H1 (cell line): ENCODE results near the gene CFAP54. TPM values are rescaled to one million over a fixed set of nuclear protein-coding genes. Genes with fewer than 3 reads are reported as not detected.

Source experiments
- CTCF ChIA-PET: fragments of 300-600 bp; sonication (Branson Sonifier 250); formaldehyde crosslinking; loops from one replicate; lab custom pipeline; 2021; ENCODE audit not compliant: partially characterized antibody; lab: Charles Lee
- POLR2A ChIA-PET: fragments of 300-600 bp; sonication (Branson Sonifier 250); formaldehyde crosslinking; loops from one replicate; lab custom pipeline; 2021; ENCODE audit warnings: inconsistent platforms; ENCODE audit not compliant: partially characterized antibody; lab: Charles Lee
- DNase-seq, 2 experiments: peaks; one replicate each; pipeline versions ENCODE4 v3.0.0 to v3.0.0-alpha.2; 2010 to 2022; ENCODE audit warnings: low spot score in 2 of 2, low read depth in 1 of 2, mixed read lengths in 1 of 2
- FAIRE-seq: peaks from 2 replicates; lab custom pipeline; 2011; peaks lifted over from hg19 to GRCh38; lab: Jason Lieb, UNC
- H2AFZ ChIP-seq: 2 replicates; pipeline ENCODE4 v1.8.1; 2012; ENCODE audit warnings: low read length, inconsistent platforms
- H2AK5ac ChIP-seq: 2 replicates; pipeline ENCODE4 v1.6.1; 2013; ENCODE audit warnings: low read depth, low read length
- H2BK120ac ChIP-seq: replicated peaks from 2 replicates; pipeline ENCODE3; 2013; ENCODE audit warnings: low read depth, low read length, inconsistent platforms
- H2BK12ac ChIP-seq: 2 replicates; pipeline ENCODE4 v1.6.1; 2013; ENCODE audit warnings: low read depth, low read length
- H2BK15ac ChIP-seq: 2 replicates; pipeline ENCODE4 v1.6.1; 2013; ENCODE audit warnings: low read length
- H2BK20ac ChIP-seq: 2 replicates; pipeline ENCODE4 v1.6.1; 2013; ENCODE audit warnings: low read length
- H2BK5ac ChIP-seq: 2 replicates; pipeline ENCODE4 v1.6.1; 2013; ENCODE audit warnings: low read depth, low read length
- H3K14ac ChIP-seq: 2 replicates; pipeline ENCODE4 v1.6.1; 2013; ENCODE audit warnings: inconsistent platforms; ENCODE audit not compliant: insufficient read length
- H3K18ac ChIP-seq: 2 replicates; pipeline ENCODE4 v1.6.1; 2013; ENCODE audit warnings: low read length; ENCODE audit errors: extremely low read depth
- H3K23ac ChIP-seq: 2 replicates; pipeline ENCODE4 v1.6.1; 2013; ENCODE audit warnings: inconsistent platforms; ENCODE audit not compliant: insufficient read length
- H3K23me2 ChIP-seq: 2 replicates; pipeline ENCODE4 v1.6.1; 2013; ENCODE audit warnings: low read depth, low read length
- H3K27ac ChIP-seq: 2 replicates; pipeline ENCODE4 v1.6.1; 2011; ENCODE audit warnings: low read depth, low read length, inconsistent platforms
- H3K27me3 ChIP-seq, 4 experiments: replicated peaks in 1 of 4; 1 replicate in 1 of 4; 2 replicates in 3 of 4; pipeline versions ENCODE4 v1.6.1 to v1.8.1; 2011 to 2013; ENCODE audit warnings: low read length in 3 of 4, mild to moderate bottlenecking in 3 of 4, inconsistent platforms in 2 of 4, mixed read lengths in 2 of 4, moderate library complexity in 1 of 4; ENCODE audit not compliant: control insufficient read depth in 3 of 4, insufficient read depth in 3 of 4; ENCODE audit errors: extremely low read depth in 1 of 4
- H3K36me3 ChIP-seq, 4 experiments: 2 replicates each; pipeline versions ENCODE4 v1.6.1 to v1.8.1; 2011 to 2013; ENCODE audit warnings: mild to moderate bottlenecking in 4 of 4, low read length in 3 of 4, moderate library complexity in 2 of 4, control low read depth in 1 of 4, inconsistent platforms in 1 of 4; ENCODE audit not compliant: insufficient read depth in 4 of 4, control insufficient read depth in 2 of 4
- H3K4ac ChIP-seq: replicated peaks from 2 replicates; pipeline ENCODE3; 2013; ENCODE audit warnings: low read length, low read depth, mixed read lengths, inconsistent platforms; ENCODE audit not compliant: insufficient read length
- H3K4me1 ChIP-seq, 4 experiments: replicated peaks in 1 of 4; 1 replicate in 1 of 4; 2 replicates in 3 of 4; pipeline versions ENCODE4 v1.6.1 to v1.8.1; 2011 to 2013; ENCODE audit warnings: low read length in 3 of 4, inconsistent platforms in 2 of 4, mixed read lengths in 1 of 4; ENCODE audit not compliant: insufficient read depth in 4 of 4, control insufficient read depth in 3 of 4
- H3K4me2 ChIP-seq, 2 experiments: 2 replicates each; pipeline versions ENCODE4 v1.6.1 to v1.8.1; 2011 to 2013; ENCODE audit warnings: low read depth in 2 of 2, low read length in 2 of 2, control low read depth in 1 of 2, inconsistent platforms in 1 of 2, mild to moderate bottlenecking in 1 of 2; ENCODE audit not compliant: insufficient read depth in 1 of 2
- H3K4me3 ChIP-seq, 4 experiments: fragments of 200-600, 300-600 bp in 1 of 4; sonication (generic), shearing (Covaris generic), sonication (Bioruptor Twin) in 1 of 4; 2 replicates each; pipeline versions ENCODE4 v1.5.1 to v1.8.1; 2011 to 2016; ENCODE audit warnings: low read length in 4 of 4, low read depth in 3 of 4, control low read depth in 2 of 4, inconsistent platforms in 2 of 4, mild to moderate bottlenecking in 2 of 4, mixed read lengths in 1 of 4, moderate library complexity in 1 of 4; ENCODE audit not compliant: insufficient read depth in 2 of 4; ENCODE audit errors: extremely low read depth in 1 of 4
- H3K56ac ChIP-seq: replicated peaks from 2 replicates; pipeline ENCODE3; 2013; ENCODE audit warnings: low read depth, mild to moderate bottlenecking, mixed read lengths, low read length, inconsistent platforms; ENCODE audit not compliant: insufficient read length
- H3K79me1 ChIP-seq: 2 replicates; pipeline ENCODE4 v1.6.1; 2013; ENCODE audit warnings: low read depth, low read length, control low read depth
- H3K79me2 ChIP-seq, 2 experiments: 2 replicates each; pipeline versions ENCODE4 v1.6.1 to v1.8.1; 2012 to 2013; ENCODE audit warnings: low read length in 2 of 2, mild to moderate bottlenecking in 2 of 2, inconsistent platforms in 1 of 2; ENCODE audit not compliant: insufficient read depth in 2 of 2, control insufficient read depth in 1 of 2
- H3K9ac ChIP-seq, 4 experiments: replicated peaks in 1 of 4; 1 replicate in 1 of 4; 2 replicates in 3 of 4; pipeline versions ENCODE4 v1.6.1 to v1.8.1; 2011 to 2013; ENCODE audit warnings: low read depth in 3 of 4, low read length in 3 of 4, control low read depth in 2 of 4, mild to moderate bottlenecking in 2 of 4, moderate library complexity in 2 of 4, inconsistent platforms in 1 of 4; ENCODE audit errors: extremely low read depth in 1 of 4
- H3K9me3 ChIP-seq, 2 experiments: 2 replicates each; pipeline versions ENCODE4 v1.6.1 to v1.8.1; 2012 to 2013; ENCODE audit warnings: mild to moderate bottlenecking in 2 of 2, moderate library complexity in 2 of 2, control low read depth in 1 of 2, inconsistent platforms in 1 of 2, low read depth in 1 of 2, low read length in 1 of 2, mixed read lengths in 1 of 2; ENCODE audit not compliant: insufficient read depth in 2 of 2
- H4K20me1 ChIP-seq, 2 experiments: replicated peaks in 1 of 2; 2 replicates each; pipeline versions ENCODE3 to v1.8.1; 2011 to 2013; ENCODE audit warnings: inconsistent platforms in 2 of 2, low read length in 2 of 2, mild to moderate bottlenecking in 1 of 2; ENCODE audit not compliant: insufficient read depth in 2 of 2, control insufficient read depth in 1 of 2
- H4K5ac ChIP-seq: 2 replicates; pipeline ENCODE4 v1.6.1; 2013; ENCODE audit warnings: low read length, low read depth, mixed read lengths, inconsistent platforms; ENCODE audit not compliant: insufficient read length
- H4K8ac ChIP-seq: 2 replicates; pipeline ENCODE4 v1.8.0; 2013; ENCODE audit warnings: mild to moderate bottlenecking, moderate library complexity, low read length, inconsistent platforms; ENCODE audit not compliant: insufficient read depth; ENCODE audit errors: extremely low read depth
- H4K91ac ChIP-seq: replicated peaks from 2 replicates; pipeline ENCODE3; 2013; ENCODE audit warnings: low read length, mixed read lengths, inconsistent platforms; ENCODE audit not compliant: insufficient read length
- WGBS, 2 experiments: shearing (Covaris generic) in 1 of 2; methylation state at CpG; one replicate each; pipeline versions ENCODE4 v1.1.6 to v1.1.7; 2013 to 2015; ENCODE audit warnings: low lambda C conversion rate in 2 of 2, mixed read lengths in 2 of 2, inconsistent platforms in 1 of 2, low coverage in 1 of 2, missing lambda C conversion rate in 1 of 2; ENCODE audit not compliant: insufficient replicate concordance in 2 of 2, insufficient coverage in 1 of 2, insufficient read length in 1 of 2; ENCODE audit errors: extremely low coverage in 1 of 2, missing lambda C conversion rate in 1 of 2; 5-methylcytosine and 5-hydroxymethylcytosine counted together
- polyA plus RNA-seq, 7 experiments: library from polyadenylated mRNA; depleted of rRNA in 3 of 7; stranded (reverse) in 5 of 7; unstranded in 2 of 7; fragments of >200 nt in 5 of 7; fragments of 200-250 nt in 2 of 7; gene quantifications; 1 replicate in 5 of 7; 2 replicates in 1 of 7; 4 replicates in 1 of 7; pipeline versions ENCODE4 v1.2.1 to v1.2.3, GENCODE V29; 2011 to 2013; ENCODE audit warnings: missing spikeins in 2 of 7, mixed read lengths in 2 of 7
- total RNA-seq: library from RNA; stranded (reverse); fragmentation: NEBNext Ultra II Directional; extraction: Animal tissue kit (Norgen Biotek cat#: 25700); gene quantifications from 2 replicates; pipeline ENCODE4 v1.2.1, GENCODE V29; 2021

The CFAP54 gene
- total and polyA plus RNA-seq, 2 of the 8 experiments (the other 6 are each of a cell fraction or from before 2014, with no cell fraction given): 0.17 to 0.33 TPM

- no peaks in the 10 kb centered on the region for H3K79me1 ChIP-seq
- 0 out of 4 replicates have a peak overlapping the region, but pooled peaks of 1 of the 2 experiments have one; percentile 24 for H3K4me2 ChIP-seq
- H2AFZ ChIP-seq: peak overlapping the region; percentile 57; the same call in 1 of the 2 replicates
- no peak overlapping the region for H3K4me3 ChIP-seq
- H3K9me3 ChIP-seq: no peaks in the 10 kb centered on the region
- no peaks in the 10 kb centered on the region for H3K23me2 ChIP-seq
- H4K8ac ChIP-seq: no peak overlapping the region
- H4K91ac ChIP-seq: peak overlapping the region; percentile 55
- DNase-seq (no peak), FAIRE-seq (no peak)
- CTCF ChIA-PET: interaction anchor here (1.3 kb wide), 1 partner anchor 151 kb away, joined by 3 read pairs; no protein-coding TSS in a partner anchor
- H3K4me1 ChIP-seq: no peaks in the 10 kb centered on the region
- 89% methylated on average over 2 of the region's 2 CpGs; no CpG with 5 or more reads in 1 of the 2 experiments for WGBS, 2 experiments
- POLR2A ChIA-PET: no interaction called here
- H4K20me1 ChIP-seq: no peaks in the 10 kb centered on the region
- no peaks in the 10 kb centered on the region for H3K79me2 ChIP-seq
- no peak overlapping the region for H2BK20ac ChIP-seq
- H2BK5ac ChIP-seq: no peak overlapping the region
- no peak overlapping the region for H3K56ac ChIP-seq
- no peak overlapping the region for H3K18ac ChIP-seq
- no peak overlapping the region for H3K9ac ChIP-seq
- no peak overlapping the region for H3K14ac ChIP-seq
- H3K23ac ChIP-seq: no peak overlapping the region
- no peak overlapping the region for H2BK120ac ChIP-seq
- H3K27me3 ChIP-seq: no peaks in the 10 kb centered on the region
- no peak overlapping the region for H4K5ac ChIP-seq
- H2BK15ac ChIP-seq: no peak overlapping the region
- H3K36me3 ChIP-seq: no peaks in the 10 kb centered on the region
- H3K4ac ChIP-seq: no peak overlapping the region
- no peak overlapping the region for H2BK12ac ChIP-seq
- H2AK5ac ChIP-seq: no peak overlapping the region
- H3K27ac ChIP-seq: no peak overlapping the region
These were observed 240.5 kb downstream of the CFAP54 start for GRCh38 chr12:96729886-96730285.
